ENCODE results near the gene PLXDC2. TPM values are rescaled to one million over a fixed set of nuclear protein-coding genes. Genes with fewer than 3 reads are reported as not detected.

Gene PLXDC2
- total RNA-seq, 1 donor from 2014 or later: 79.2 TPM

DNA sequence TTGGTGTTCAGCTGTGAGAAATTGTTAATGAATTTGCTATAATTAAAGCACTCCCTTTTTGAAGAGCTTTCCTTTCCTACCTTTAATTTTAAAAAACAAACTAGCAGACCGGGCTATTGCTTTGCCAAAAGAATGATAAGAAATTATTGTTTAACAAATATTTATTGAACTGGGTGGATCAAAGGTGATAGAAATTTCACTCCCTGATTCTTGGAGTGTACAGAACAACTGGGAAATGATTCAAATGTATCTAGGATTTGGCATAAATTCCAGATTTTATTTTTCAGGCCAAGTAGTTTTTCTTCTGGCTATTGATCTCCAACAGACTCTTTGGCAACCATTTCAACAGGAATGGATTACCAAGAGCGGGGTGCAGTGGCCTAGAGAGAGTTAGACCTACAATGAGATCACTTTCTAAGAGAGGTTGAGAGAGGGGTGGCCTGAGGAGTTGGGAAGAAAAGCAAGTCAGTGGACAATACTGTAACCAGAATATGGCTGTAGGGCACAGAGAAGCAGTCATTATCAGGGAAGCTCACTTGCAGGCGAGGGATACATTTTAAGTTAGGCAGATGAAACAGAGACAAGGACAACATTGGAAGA, 71.9 kb downstream of the PLXDC2 start:
- H3K4me1 Mint-ChIP-seq (ENCODE audit: unreplicated experiment): peaks cover 31% of the 10 kb centered on the region
- H3K4me3 Mint-ChIP-seq: no peak overlapping the region
- H3K36me3 Mint-ChIP-seq: peaks cover 4% of the 10 kb centered on the region
- TF ChIP-seq, protein P1, sequence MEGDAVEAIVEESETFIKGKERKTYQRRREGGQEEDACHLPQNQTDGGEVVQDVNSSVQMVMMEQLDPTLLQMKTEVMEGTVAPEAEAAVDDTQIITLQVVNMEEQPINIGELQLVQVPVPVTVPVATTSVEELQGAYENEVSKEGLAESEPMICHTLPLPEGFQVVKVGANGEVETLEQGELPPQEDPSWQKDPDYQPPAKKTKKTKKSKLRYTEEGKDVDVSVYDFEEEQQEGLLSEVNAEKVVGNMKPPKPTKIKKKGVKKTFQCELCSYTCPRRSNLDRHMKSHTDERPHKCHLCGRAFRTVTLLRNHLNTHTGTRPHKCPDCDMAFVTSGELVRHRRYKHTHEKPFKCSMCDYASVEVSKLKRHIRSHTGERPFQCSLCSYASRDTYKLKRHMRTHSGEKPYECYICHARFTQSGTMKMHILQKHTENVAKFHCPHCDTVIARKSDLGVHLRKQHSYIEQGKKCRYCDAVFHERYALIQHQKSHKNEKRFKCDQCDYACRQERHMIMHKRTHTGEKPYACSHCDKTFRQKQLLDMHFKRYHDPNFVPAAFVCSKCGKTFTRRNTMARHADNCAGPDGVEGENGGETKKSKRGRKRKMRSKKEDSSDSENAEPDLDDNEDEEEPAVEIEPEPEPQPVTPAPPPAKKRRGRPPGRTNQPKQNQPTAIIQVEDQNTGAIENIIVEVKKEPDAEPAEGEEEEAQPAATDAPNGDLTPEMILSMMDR (conservative IDR thresholded peaks at IDR 0.05): no peak
- H3K27ac Mint-ChIP-seq: no peak overlapping the region
- no peaks in the 10 kb centered on the region for H3K9me3 Mint-ChIP-seq
- DNase-seq (ENCODE audit: extremely low spot score, unreplicated experiment): no peak
- H3K27me3 Mint-ChIP-seq: no peaks in the 10 kb centered on the region

DNA sequence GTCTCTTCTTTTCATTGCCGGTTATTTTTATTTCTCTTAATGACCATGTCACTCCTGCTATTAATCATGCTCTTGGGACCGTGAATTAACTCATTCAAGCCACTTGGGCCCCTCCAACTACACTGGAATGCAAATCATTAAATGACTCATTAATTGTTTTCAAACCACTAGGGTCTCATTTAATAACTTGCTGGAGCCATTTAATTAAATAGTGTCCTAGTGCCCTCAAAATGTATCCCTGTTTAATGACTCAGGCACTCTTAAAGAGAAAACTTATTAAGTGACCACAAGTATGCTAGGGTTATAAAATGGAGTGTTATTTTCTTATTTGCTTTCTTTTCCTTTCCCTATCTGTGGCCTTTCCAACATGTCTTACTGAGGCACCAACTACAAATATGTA, 73.0 kb downstream of the PLXDC2 start:
- TF ChIP-seq, protein P1 (conservative IDR thresholded peaks at IDR 0.05): no peak
- DNase-seq (ENCODE audit: extremely low spot score, unreplicated experiment): no peak
- Mint-ChIP-seq H3K36me3 (peaks cover 4% of the 10 kb centered on the region), H3K9me3 (no peaks in the 10 kb centered on the region), H3K27ac (peak overlapping the region; percentile 44), H3K4me3 (no peak overlapping the region), H3K27me3 (no peaks in the 10 kb centered on the region), H3K4me1 (ENCODE audit: unreplicated experiment) (peaks cover 31% of the 10 kb centered on the region)

GRCh38 chr10:19891429-19891828, 75.2 kb downstream of the PLXDC2 start:
- Mint-ChIP-seq H3K27ac (no peak overlapping the region), H3K27me3 (no peaks in the 10 kb centered on the region), H3K4me1 (ENCODE audit: unreplicated experiment) (peaks cover 31% of the 10 kb centered on the region), H3K9me3 (no peaks in the 10 kb centered on the region), H3K36me3 (peaks cover 4% of the 10 kb centered on the region), H3K4me3 (no peak overlapping the region)
- TF ChIP-seq, protein P1 (conservative IDR thresholded peaks at IDR 0.05): no peak
- no peak for DNase-seq (ENCODE audit: extremely low spot score, unreplicated experiment)

DNA sequence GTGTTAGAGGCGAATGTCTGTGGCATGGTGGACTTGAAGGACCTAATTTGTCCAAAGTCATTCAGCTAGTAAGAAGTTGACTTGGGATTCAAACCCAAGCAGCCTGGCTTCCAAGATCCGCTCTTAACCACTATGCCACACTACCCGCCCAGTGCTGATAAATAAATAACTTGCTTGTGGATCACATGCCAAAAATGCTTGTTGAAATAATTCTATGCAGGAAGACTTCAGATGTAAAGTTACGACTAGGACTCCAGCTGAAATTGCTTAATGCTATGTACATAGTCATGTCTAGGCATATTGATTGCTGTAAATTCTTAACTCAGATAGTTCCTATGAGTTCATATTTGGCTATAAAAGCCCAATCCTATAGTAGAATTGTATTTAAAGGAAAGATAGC, 76.0 kb downstream of the PLXDC2 start:
- TF ChIP-seq, protein P1 (conservative IDR thresholded peaks at IDR 0.05): no peak
- no peak for DNase-seq (ENCODE audit: extremely low spot score, unreplicated experiment)
- Mint-ChIP-seq H3K27me3 (no peaks in the 10 kb centered on the region), H3K27ac (no peak overlapping the region), H3K4me1 (ENCODE audit: unreplicated experiment) (peaks cover 31% of the 10 kb centered on the region), H3K9me3 (no peaks in the 10 kb centered on the region), H3K4me3 (no peak overlapping the region), H3K36me3 (peaks cover 4% of the 10 kb centered on the region)

DNA sequence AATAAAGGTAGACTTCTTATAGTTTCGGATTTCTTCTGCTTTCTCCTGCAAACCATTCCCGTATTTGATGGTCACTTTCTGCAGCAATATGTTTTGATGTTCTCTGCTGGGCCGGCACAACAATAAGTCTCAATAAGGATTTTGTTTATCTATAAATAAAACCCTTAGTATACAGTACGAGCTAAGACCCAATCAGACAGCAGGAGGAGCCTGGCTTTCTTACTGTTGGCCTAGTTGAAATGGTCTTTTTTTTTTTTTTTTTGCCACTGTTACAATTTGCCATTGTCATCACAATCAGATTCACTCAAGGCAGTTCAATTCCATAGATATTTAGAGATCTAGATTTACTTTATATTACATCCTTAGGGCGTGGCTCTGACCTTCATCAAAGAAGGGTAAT, 76.4 kb downstream of the PLXDC2 start:
- H3K4me3 Mint-ChIP-seq: no peak overlapping the region

More for the DNA sequence above, 76.4 kb downstream of the PLXDC2 start:
- H3K27ac Mint-ChIP-seq: peak overlapping the region; percentile 37
- no peaks in the 10 kb centered on the region for H3K9me3 Mint-ChIP-seq
- DNase-seq (ENCODE audit: extremely low spot score, unreplicated experiment): no peak
- H3K27me3 Mint-ChIP-seq: no peaks in the 10 kb centered on the region
- peaks cover 4% of the 10 kb centered on the region for H3K36me3 Mint-ChIP-seq
- peaks cover 31% of the 10 kb centered on the region for H3K4me1 Mint-ChIP-seq (ENCODE audit: unreplicated experiment)
- TF ChIP-seq, protein P1 (conservative IDR thresholded peaks at IDR 0.05): no peak
